NB4 (cell line): ENCODE measurements around the gene TTLL5.

ENCODE experiments used
- CTCF ChIP-seq: IDR thresholded peaks from one replicate; pipeline ENCODE4 v1.5.1; 2012; ENCODE audit warnings: low read depth, low read length
- MAX ChIP-seq: IDR thresholded peaks from 2 replicates; pipeline ENCODE4 v1.6.1; 2011; ENCODE audit warnings: low read depth, low read length

- peak; percentile 57 for TF ChIP-seq MAX
- no peak for TF ChIP-seq CTCF
Observed at GRCh38 chr14:75660630-75661498, at the start of gene TTLL5, which contains the start of gene ERG28.
